HepG2 (cell line): ENCODE results near the gene SOX9. TPM values are rescaled to one million over a fixed set of nuclear protein-coding genes. Genes with fewer than 3 reads are reported as not detected.

Experiments used
- ATAC-seq: fragments of 200-7000 bp; cut with Tn5 transposase; 3 replicates; pipeline ENCODE4 v1.9.1; 2020; ENCODE audit warnings: mild to moderate bottlenecking, moderate library complexity
- BruUV-seq: library from RNA; stranded (reverse); fragments of 400-500 nt; replicated peaks from 2 replicates; lab custom pipeline; 2021; lab: Mats Ljungman, UMichigan
- CTCF ChIA-PET: fragments of 300-600 bp; formaldehyde crosslinking; extraction: SDS; loops from one replicate; lab custom pipeline; 2021; ENCODE audit warnings: low total read pairs, inconsistent platforms, low intra/inter-chr PET ratio; lab: Yijun Ruan, JAX
- POLR2A ChIA-PET: fragments of 350-600 bp; sonication (Branson Sonifier 250); formaldehyde crosslinking; loops from one replicate; lab custom pipeline; 2020; ENCODE audit warnings: antibody characterized with exemption, inconsistent platforms; lab: Yijun Ruan, JAX
- DNase-seq: peaks from one replicate; pipeline ENCODE4 v3.0.0-alpha.2; 2015; ENCODE audit warnings: low spot score
- FAIRE-seq: peaks from 3 replicates; lab custom pipeline; 2011; peaks lifted over from hg19 to GRCh38; lab: Jason Lieb, UNC
- H2AFZ ChIP-seq: one replicate; pipeline ENCODE4 v1.6.1; 2011; ENCODE audit warnings: low read length, inconsistent platforms
- H3K27ac ChIP-seq: fragments of 300-600 bp; 3 replicates; pipeline ENCODE4 v1.8.0; 2011; ENCODE audit warnings: mixed run types, mild to moderate bottlenecking, mixed read lengths, low read length, inconsistent platforms; ENCODE audit not compliant: insufficient read depth; ENCODE audit errors: extremely low read length
- H3K27me3 ChIP-seq, 2 experiments: fragments of 200-600 bp in 1 of 2; 2 replicates in 1 of 2; 3 replicates in 1 of 2; pipeline versions ENCODE4 v1.6.0 to v1.8.0; 2011; ENCODE audit warnings: low read length in 2 of 2, mild to moderate bottlenecking in 2 of 2, moderate library complexity in 2 of 2, inconsistent platforms in 1 of 2; ENCODE audit not compliant: insufficient read depth in 2 of 2, control insufficient read depth in 1 of 2
- H3K36me3 ChIP-seq, 2 experiments: fragments of 200-600 bp in 1 of 2; replicated peaks in 1 of 2; 2 replicates in 1 of 2; 3 replicates in 1 of 2; pipeline versions ENCODE4 v1.5.1 to v1.8.0; 2011; ENCODE audit warnings: low read length in 2 of 2, inconsistent platforms in 1 of 2; ENCODE audit not compliant: insufficient read depth in 2 of 2, control insufficient read depth in 1 of 2
- H3K4me1 ChIP-seq: 2 replicates; pipeline ENCODE4 v1.5.1; 2012; ENCODE audit warnings: low read length, inconsistent platforms; ENCODE audit not compliant: insufficient read depth
- H3K4me2 ChIP-seq: 2 replicates; pipeline ENCODE4 v1.6.0; 2011; ENCODE audit warnings: low read depth, low read length, inconsistent platforms
- H3K4me3 ChIP-seq, 3 experiments: fragments of 200-600 bp in 1 of 3; sonication (generic), shearing (Covaris generic) in 1 of 3; replicated peaks in 1 of 3; 2 replicates each; pipeline ENCODE4 v1.5.1; 2011 to 2016; ENCODE audit warnings: low read length in 3 of 3, inconsistent platforms in 2 of 3, low read depth in 2 of 3, mild to moderate bottlenecking in 2 of 3, control low read depth in 1 of 3, mixed read lengths in 1 of 3; ENCODE audit not compliant: insufficient read depth in 1 of 3
- H3K79me2 ChIP-seq: one replicate; pipeline ENCODE4 v1.6.1; 2011; ENCODE audit warnings: low read length, inconsistent platforms; ENCODE audit not compliant: insufficient read depth
- H3K9ac ChIP-seq: 2 replicates; pipeline ENCODE4 v1.6.0; 2011; ENCODE audit warnings: mild to moderate bottlenecking, low read depth, low read length, inconsistent platforms; ENCODE audit not compliant: insufficient read depth
- H3K9me3 ChIP-seq: 2 replicates; pipeline ENCODE4 v1.5.1; 2012; ENCODE audit warnings: mild to moderate bottlenecking, low read length
- H4K20me1 ChIP-seq: 2 replicates; pipeline ENCODE4 v1.6.0; 2011; ENCODE audit warnings: inconsistent platforms, mild to moderate bottlenecking, low read length, moderate library complexity; ENCODE audit not compliant: insufficient read depth
- CSRNP2 ChIP-seq: sonication (generic); formaldehyde crosslinking; conservative IDR thresholded peaks from 2 replicates; pipeline ENCODE4 v1.8.0; 2022; ENCODE audit warnings: low read depth, missing genetic modification reagents
- FOSL2 ChIP-seq: sonication (generic); formaldehyde crosslinking; IDR thresholded peaks from 2 replicates; pipeline ENCODE4 v1.4.0; 2020; ENCODE audit warnings: missing genetic modification reagents
- FOXO1 ChIP-seq: sonication (generic); formaldehyde crosslinking; IDR thresholded peaks from 2 replicates; pipeline ENCODE4 v1.4.0; 2020; ENCODE audit warnings: missing genetic modification reagents
- KDM6A ChIP-seq: IDR thresholded peaks from 2 replicates; pipeline ENCODE4 v1.6.1; 2016; ENCODE audit warnings: low read depth
- MAFK ChIP-seq, 2 experiments: IDR thresholded peaks in 1 of 2; conservative IDR thresholded peaks in 1 of 2; 2 replicates each; pipeline ENCODE4 v1.6.1; 2011; ENCODE audit warnings: improper control_type of control experiment in 2 of 2, low read length in 2 of 2
- ZNF274 ChIP-seq: sonication (generic); formaldehyde crosslinking; IDR thresholded peaks from 2 replicates; pipeline ENCODE4 v1.5.1; 2020; ENCODE audit warnings: mild to moderate bottlenecking, missing genetic modification reagents
- ZNF282 ChIP-seq: fragments of 450-650 bp; IDR thresholded peaks from 2 replicates; pipeline ENCODE4 v1.6.1; 2018; ENCODE audit not compliant: partially characterized antibody
- ZNF513 ChIP-seq: sonication (generic); formaldehyde crosslinking; conservative IDR thresholded peaks from 2 replicates; pipeline ENCODE4 v1.5.0; 2020; ENCODE audit warnings: missing genetic modification reagents
- ZNF570 ChIP-seq: sonication (generic); formaldehyde crosslinking; IDR thresholded peaks from 2 replicates; pipeline ENCODE4 v1.4.0; 2020; ENCODE audit warnings: mild to moderate bottlenecking, missing genetic modification reagents, borderline replicate concordance
- WGBS: methylation state at CpG from one replicate; pipeline ENCODE4 v1.1.6; 2017; ENCODE audit warnings: low lambda C conversion rate; 5-methylcytosine and 5-hydroxymethylcytosine counted together
- in situ Hi-C: cut with HindIII; loops from 2 replicates; pipeline ENCODE4 v1.10.0; 2017; ENCODE audit warnings: low pct_unique_long_range_greater_than_20kb; ENCODE audit not compliant: extremely low pct_ligation_motif_present
- intact Hi-C: fragments of 100-400 bp; cut with micrococcal nuclease; formaldehyde crosslinking; loops from one replicate; pipeline ENCODE4 v1.10.0; 2022; ENCODE audit not compliant: unreplicated experiment
- polyA plus RNA-seq, 8 experiments: library from polyadenylated mRNA; depleted of rRNA in 3 of 8; stranded (reverse) in 7 of 8; unstranded in 1 of 8; fragments of >200 nt; fragmentation: Illumina TruSeq in 4 of 8; extraction: Trizol in 4 of 8; gene quantifications; 2 replicates each; pipeline versions ENCODE4 v1.2.1 to v1.2.3, GENCODE V29; 2011 to 2016; ENCODE audit warnings: low read depth in 4 of 8, missing spikeins in 1 of 8, mixed read lengths in 1 of 8; ENCODE audit not compliant: insufficient read depth in 1 of 8
- total RNA-seq, 5 experiments: library from RNA; depleted of rRNA; stranded (reverse); fragments of >200 nt; fragmentation: Illumina TruSeq; extraction: Trizol; gene quantifications; 2 replicates each; pipeline ENCODE4 v1.2.3, GENCODE V29; 2016; ENCODE audit warnings: low read depth in 1 of 5

Gene SOX9
- total and polyA plus RNA-seq, 2 of the 13 experiments (the other 11 are each of a cell fraction or from before 2014, with no cell fraction given) = 16.1 to 27.6 TPM

GRCh38 chr17:72136692-72137091 lies 15.9 kb downstream of the SOX9 start:
- Histone ChIP-seq H3K4me1 (no peaks in the 10 kb centered on the region), H4K20me1 (no peaks in the 10 kb centered on the region), H3K4me2 (no peak overlapping the region), H3K27ac (no peak overlapping the region), H2AFZ (no peak overlapping the region)
- FAIRE-seq (no peak), DNase-seq (no peak), ATAC-seq (no peak)
- no TSS peak for BruUV-seq
- TF ChIP-seq KDM6A (CRISPR knock-in tag) = no peak
- TF ChIP-seq MAFK (conservative IDR thresholded peaks at IDR 0.05 in 1 of 2, IDR thresholded peaks at IDR 0.05 in 1 of 2; ENCODE audit: low read length in 2 of 2) = peak in 1 of 2 experiments; percentile 37; a peak in 2 of 4 replicates
- TF ChIP-seq CSRNP2 (CRISPR knock-in tag) = no peak
- peak; percentile 57 for TF ChIP-seq FOSL2
- TF ChIP-seq, all 625 proteins: peak for 2
- Histone ChIP-seq H3K9ac (no peak overlapping the region), H3K27me3 (peaks cover 2 to 26% of the 10 kb centered on the region in 2 experiments; a peak in 2 of 5 replicates), H3K79me2 (no peaks in the 10 kb centered on the region), H3K36me3 (no peaks in the 10 kb centered on the region), H3K9me3 (no peaks in the 10 kb centered on the region), H3K4me3 (no peak overlapping the region)
- in situ Hi-C loops (no loop called here), intact Hi-C loops (no loop called here)
- 45% methylated on average over 5 of the region's 5 CpGs for WGBS
- ChIA-PET POLR2A (interaction anchor here (1.1 kb wide), 1 partner anchor 10 kb away, joined by 3 read pairs; no protein-coding TSS in a partner anchor), CTCF (no interaction called here)

- Histone ChIP-seq H4K20me1 (no peaks in the 10 kb centered on the region), H3K27me3 (peaks cover 2 to 26% of the 10 kb centered on the region in 2 experiments; a peak in 2 of 5 replicates), H3K4me2 (no peak overlapping the region), H3K4me3 (no peak overlapping the region), H3K9ac (no peak overlapping the region), H2AFZ (no peak overlapping the region), H3K9me3 (no peaks in the 10 kb centered on the region), H3K27ac (no peak overlapping the region), H3K4me1 (no peaks in the 10 kb centered on the region), H3K36me3 (no peaks in the 10 kb centered on the region), H3K79me2 (no peaks in the 10 kb centered on the region)
- ATAC-seq (no peak), FAIRE-seq (no peak), DNase-seq (no peak)
- ChIA-PET CTCF (no interaction called here), POLR2A (interaction anchor here (1.1 kb wide), 1 partner anchor 11 kb away, joined by 3 read pairs; no protein-coding TSS in a partner anchor)
- WGBS = 74% methylated on average over 9 of the region's 9 CpGs
- intact Hi-C loops = no loop called here
- in situ Hi-C loops = no loop called here
- no TSS peak for BruUV-seq
- TF ChIP-seq ZNF570 (CRISPR knock-in tag) (no peak), ZNF513 (no peak), FOXO1 (no peak), ZNF282 (no peak), ZNF274 (no peak)
Observed at GRCh38 chr17:72137161-72137560, 16.3 kb downstream of the SOX9 start.
